Loucy (cell line): ENCODE measurements around the gene XCL2.

ENCODE experiments used
- CTCF ChIP-seq: fragments of 200-600 bp; sonication (generic); conservative IDR thresholded peaks from 2 replicates; pipeline ENCODE4 v1.5.1; 2014; ENCODE audit warnings: mild to moderate bottlenecking, antibody characterized with exemption, low read length
- EZH2phosphoT487 ChIP-seq: fragments of 200-600 bp; IDR thresholded peaks from 2 replicates; pipeline ENCODE4 v1.6.1; 2018; ENCODE audit warnings: antibody characterized with exemption, mild to moderate bottlenecking, moderate library complexity, borderline replicate concordance

- TF ChIP-seq CTCF (no peak), EZH2phosphoT487 (no peak)
These were observed 30.0 kb downstream of the XCL2 start for GRCh38 chr1:168513656-168514404.
